Measurements from ENCODE around the gene NCAPG2.

DNA sequence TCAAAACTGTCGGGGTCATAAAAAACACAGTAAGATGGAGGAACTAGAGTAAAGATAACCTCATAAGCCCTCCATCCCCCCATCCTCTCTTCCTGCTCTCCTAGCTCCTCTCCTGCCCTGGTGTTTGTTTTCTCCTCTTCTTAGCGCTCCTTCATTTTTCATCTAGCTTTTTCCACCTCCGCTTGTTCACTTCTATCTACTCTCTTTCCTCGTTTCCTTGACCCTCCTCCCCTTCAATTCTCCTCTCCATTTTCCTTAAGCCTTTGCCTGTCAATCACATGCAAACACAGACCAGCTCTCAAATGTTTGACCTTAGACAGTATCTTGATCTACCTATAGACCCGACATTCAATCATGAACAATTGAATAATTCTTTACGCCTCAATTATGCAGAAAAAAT, 10.0 kb downstream of the NCAPG2 start:
- TF ChIP-seq, protein P1, sequence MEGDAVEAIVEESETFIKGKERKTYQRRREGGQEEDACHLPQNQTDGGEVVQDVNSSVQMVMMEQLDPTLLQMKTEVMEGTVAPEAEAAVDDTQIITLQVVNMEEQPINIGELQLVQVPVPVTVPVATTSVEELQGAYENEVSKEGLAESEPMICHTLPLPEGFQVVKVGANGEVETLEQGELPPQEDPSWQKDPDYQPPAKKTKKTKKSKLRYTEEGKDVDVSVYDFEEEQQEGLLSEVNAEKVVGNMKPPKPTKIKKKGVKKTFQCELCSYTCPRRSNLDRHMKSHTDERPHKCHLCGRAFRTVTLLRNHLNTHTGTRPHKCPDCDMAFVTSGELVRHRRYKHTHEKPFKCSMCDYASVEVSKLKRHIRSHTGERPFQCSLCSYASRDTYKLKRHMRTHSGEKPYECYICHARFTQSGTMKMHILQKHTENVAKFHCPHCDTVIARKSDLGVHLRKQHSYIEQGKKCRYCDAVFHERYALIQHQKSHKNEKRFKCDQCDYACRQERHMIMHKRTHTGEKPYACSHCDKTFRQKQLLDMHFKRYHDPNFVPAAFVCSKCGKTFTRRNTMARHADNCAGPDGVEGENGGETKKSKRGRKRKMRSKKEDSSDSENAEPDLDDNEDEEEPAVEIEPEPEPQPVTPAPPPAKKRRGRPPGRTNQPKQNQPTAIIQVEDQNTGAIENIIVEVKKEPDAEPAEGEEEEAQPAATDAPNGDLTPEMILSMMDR (IDR thresholded peaks at IDR 0.05) = no peak
- no peak for TF ChIP-seq EP300 (IDR thresholded peaks at IDR 0.05; ENCODE audit: low read depth)
- TF ChIP-seq POLR2A (IDR thresholded peaks at IDR 0.05) = no peak
- no peak for TF ChIP-seq POLR2AphosphoS5 (IDR thresholded peaks at IDR 0.05)

Measured in transverse colon (tissue), 4 donors.